AML-193 (cell line): Measurements from ENCODE around the gene RSRC1.
A peak's percentile ranks its signal among the peaks of the same experiment; 100 is the strongest.
"Not testable (repeated sequence)": the region's sequence is repeated elsewhere in the genome, so short reads cannot be mapped to it uniquely, and the experiment has no call there.

ENCODE experiments used
- DNase-seq, 2 experiments: peaks; one replicate each; lab custom pipeline; 2025; lab: John Stamatoyannopoulos, UW

Gene RSRC1

GRCh38 chr3:158329696-158330441 is 220.0 kb downstream of the RSRC1 start:
- not testable (repeated sequence) for DNase-seq

GRCh38 chr3:158330870-158331269 is 221.0 kb downstream of the RSRC1 start:
- DNase-seq = no peak

GRCh38 chr3:158333736-158334135 is 223.8 kb downstream of the RSRC1 start:
- peak; percentile 75 to 80 for DNase-seq

- no peak for DNase-seq
These were observed 227.2 kb downstream of the RSRC1 start for GRCh38 chr3:158337110-158337509.

- DNase-seq = no peak
These were observed 229.7 kb downstream of the RSRC1 start for GRCh38 chr3:158339638-158340037.

- not testable (repeated sequence) for DNase-seq
These were observed 231.1 kb downstream of the RSRC1 start for GRCh38 chr3:158340951-158341350.

- DNase-seq = no peak
These were observed 238.1 kb downstream of the RSRC1 start for GRCh38 chr3:158347966-158348365.

- DNase-seq = no peak
These were observed 241.1 kb downstream of the RSRC1 start for GRCh38 chr3:158350971-158351370.

- DNase-seq = peak; percentile 99
These were observed 242.7 kb downstream of the RSRC1 start for GRCh38 chr3:158352551-158352950.

- no peak for DNase-seq
These were observed 244.8 kb downstream of the RSRC1 start for GRCh38 chr3:158354713-158355112.

- no peak for DNase-seq
These were observed 246.0 kb downstream of the RSRC1 start for GRCh38 chr3:158355623-158356588.

GRCh38 chr3:158359339-158359738 is 249.4 kb downstream of the RSRC1 start:
- no peak for DNase-seq

- no peak for DNase-seq
These were observed 251.0 kb downstream of the RSRC1 start for GRCh38 chr3:158360756-158361448.

- no peak for DNase-seq
These were observed 258.4 kb downstream of the RSRC1 start for GRCh38 chr3:158368271-158368670.

GRCh38 chr3:158369279-158369678 is 259.4 kb downstream of the RSRC1 start:
- DNase-seq = no peak

GRCh38 chr3:158379517-158379916 is 269.6 kb downstream of the RSRC1 start:
- DNase-seq = no peak

GRCh38 chr3:158381262-158381868 is 271.5 kb downstream of the RSRC1 start:
- DNase-seq = no peak

GRCh38 chr3:158382479-158382878 is 272.6 kb downstream of the RSRC1 start:
- DNase-seq = no peak

GRCh38 chr3:158384019-158384418 is 274.1 kb downstream of the RSRC1 start:
- DNase-seq = no peak

GRCh38 chr3:158395421-158395820 is 285.5 kb downstream of the RSRC1 start:
- no peak for DNase-seq

- no peak for DNase-seq
These were observed 292.7 kb downstream of the RSRC1 start for GRCh38 chr3:158402590-158402989.

- DNase-seq = no peak
These were observed 293.1 kb downstream of the RSRC1 start for GRCh38 chr3:158403013-158403412.
